HEK293 (cell line): Measurements from ENCODE around the gene SETD1B.

Source experiments
- CTCF ChIA-PET: fragments of 350-600 bp; formaldehyde crosslinking; extraction: SDS; loops from one replicate; lab custom pipeline; 2021; ENCODE audit warnings: antibody characterized with exemption; lab: Yijun Ruan, JAX
- POLR2A ChIA-PET: fragments of 300-600 bp; formaldehyde crosslinking; extraction: SDS; loops from one replicate; lab custom pipeline; 2020; ENCODE audit warnings: antibody characterized with exemption, inconsistent platforms; lab: Yijun Ruan, JAX
- H3K27ac ChIP-seq: fragments of 200-500 bp; sonication (Bioruptor generic); 2 replicates; pipeline ENCODE4 v1.5.1; 2014; ENCODE audit warnings: low read depth, low read length, control low read depth, inconsistent platforms; ENCODE audit errors: extremely low read depth
- H3K36me3 ChIP-seq, 2 experiments: fragments of 200-500 bp in 1 of 2; sonication (Bioruptor generic) in 1 of 2; 1 replicate in 1 of 2; 2 replicates in 1 of 2; pipeline ENCODE4 v1.5.1; 2014 to 2017; ENCODE audit warnings: inconsistent platforms in 2 of 2, low read length in 2 of 2; ENCODE audit not compliant: control insufficient read depth in 2 of 2, insufficient read depth in 1 of 2
- H3K4me1 ChIP-seq: fragments of 200-500 bp; sonication (Bioruptor generic); 2 replicates; pipeline ENCODE4 v1.5.1; 2014; ENCODE audit warnings: mild to moderate bottlenecking, low read length, inconsistent platforms; ENCODE audit not compliant: control insufficient read depth, insufficient read depth
- H3K4me3 ChIP-seq: 2 replicates; pipeline ENCODE4 v1.5.1; 2011; ENCODE audit warnings: low read depth, mild to moderate bottlenecking, control low read depth, low read length, moderate library complexity
- H3K9me3 ChIP-seq: fragments of 200-500 bp; sonication (Bioruptor generic); 2 replicates; pipeline ENCODE4 v1.5.1; 2014; ENCODE audit warnings: low read depth, low read length, inconsistent platforms; ENCODE audit not compliant: control insufficient read depth, insufficient read depth
- KLF10 ChIP-seq: fragments of 450-650 bp; IDR thresholded peaks from 2 replicates; pipeline ENCODE4 v1.5.1; 2018; ENCODE audit warnings: missing biosample characterization, mild to moderate bottlenecking, missing genetic modification characterization
- KLF9 ChIP-seq: fragments of 450-650 bp; formaldehyde crosslinking; IDR thresholded peaks from 2 replicates; pipeline ENCODE4 v1.5.1; 2016; ENCODE audit warnings: missing biosample characterization, missing genetic modification characterization, low read depth
- PRDM1 ChIP-seq: fragments of 450-650 bp; formaldehyde crosslinking; IDR thresholded peaks from 2 replicates; pipeline ENCODE4; 2016; ENCODE audit warnings: missing biosample characterization, missing genetic modification characterization
- ZBTB21 ChIP-seq: fragments of 450-650 bp; formaldehyde crosslinking; IDR thresholded peaks from 2 replicates; pipeline ENCODE4 v1.5.1; 2017; ENCODE audit warnings: missing biosample characterization, missing genetic modification characterization
- ZNF112 ChIP-seq: fragments of 450-650 bp; formaldehyde crosslinking; IDR thresholded peaks from 2 replicates; pipeline ENCODE4 v1.5.0; 2017; ENCODE audit warnings: missing biosample characterization, missing genetic modification characterization
- ZNF341 ChIP-seq: fragments of 450-650 bp; formaldehyde crosslinking; IDR thresholded peaks from 2 replicates; pipeline ENCODE4; 2016; ENCODE audit warnings: low read depth, missing biosample characterization, missing genetic modification characterization
- ZNF391 ChIP-seq: fragments of 450-650 bp; formaldehyde crosslinking; IDR thresholded peaks from 2 replicates; pipeline ENCODE4 v1.5.1; 2016; ENCODE audit warnings: low read depth, missing biosample characterization, missing genetic modification characterization, borderline replicate concordance
- ZNF404 ChIP-seq: fragments of 450-650 bp; formaldehyde crosslinking; IDR thresholded peaks from 2 replicates; pipeline ENCODE4 v1.5.1; 2017; ENCODE audit warnings: missing biosample characterization, missing genetic modification characterization
- ZNF600 ChIP-seq: fragments of 450-650 bp; formaldehyde crosslinking; IDR thresholded peaks from 2 replicates; pipeline ENCODE4 v1.5.1; 2016; ENCODE audit warnings: missing biosample characterization, missing genetic modification characterization
- ZNF626 ChIP-seq: fragments of 450-650 bp; sonication (Bioruptor Pico); formaldehyde crosslinking; IDR thresholded peaks from 2 replicates; pipeline ENCODE4 v1.5.1; 2018; ENCODE audit warnings: missing biosample characterization, missing genetic modification characterization, inconsistent platforms
- ZXDB ChIP-seq: fragments of 450-650 bp; formaldehyde crosslinking; IDR thresholded peaks from 2 replicates; pipeline ENCODE4 v1.5.1; 2016; ENCODE audit warnings: missing biosample characterization, missing genetic modification characterization
- TF ChIP-seq, protein P1 (sequence below): fragments of 450-650 bp; formaldehyde crosslinking; IDR thresholded peaks from 2 replicates; pipeline ENCODE4 v1.5.1; 2016; ENCODE audit warnings: missing biosample characterization, missing genetic modification characterization
- TF ChIP-seq, protein P2 (sequence below): fragments of 450-650 bp; formaldehyde crosslinking; IDR thresholded peaks from 2 replicates; pipeline ENCODE4 v1.5.1; 2017; ENCODE audit warnings: missing biosample characterization, mild to moderate bottlenecking, missing genetic modification characterization, moderate library complexity
- TF ChIP-seq, protein P3 (sequence below): fragments of 450-650 bp; formaldehyde crosslinking; conservative IDR thresholded peaks from 2 replicates; pipeline ENCODE4 v1.5.1; 2016; ENCODE audit warnings: low read depth, missing biosample characterization, missing genetic modification characterization
- TF ChIP-seq, protein P4 (sequence below): fragments of 450-650 bp; formaldehyde crosslinking; IDR thresholded peaks from 2 replicates; pipeline ENCODE4 v1.5.1; 2016; ENCODE audit warnings: missing biosample characterization, missing genetic modification characterization

SETD1B gene

DNA sequence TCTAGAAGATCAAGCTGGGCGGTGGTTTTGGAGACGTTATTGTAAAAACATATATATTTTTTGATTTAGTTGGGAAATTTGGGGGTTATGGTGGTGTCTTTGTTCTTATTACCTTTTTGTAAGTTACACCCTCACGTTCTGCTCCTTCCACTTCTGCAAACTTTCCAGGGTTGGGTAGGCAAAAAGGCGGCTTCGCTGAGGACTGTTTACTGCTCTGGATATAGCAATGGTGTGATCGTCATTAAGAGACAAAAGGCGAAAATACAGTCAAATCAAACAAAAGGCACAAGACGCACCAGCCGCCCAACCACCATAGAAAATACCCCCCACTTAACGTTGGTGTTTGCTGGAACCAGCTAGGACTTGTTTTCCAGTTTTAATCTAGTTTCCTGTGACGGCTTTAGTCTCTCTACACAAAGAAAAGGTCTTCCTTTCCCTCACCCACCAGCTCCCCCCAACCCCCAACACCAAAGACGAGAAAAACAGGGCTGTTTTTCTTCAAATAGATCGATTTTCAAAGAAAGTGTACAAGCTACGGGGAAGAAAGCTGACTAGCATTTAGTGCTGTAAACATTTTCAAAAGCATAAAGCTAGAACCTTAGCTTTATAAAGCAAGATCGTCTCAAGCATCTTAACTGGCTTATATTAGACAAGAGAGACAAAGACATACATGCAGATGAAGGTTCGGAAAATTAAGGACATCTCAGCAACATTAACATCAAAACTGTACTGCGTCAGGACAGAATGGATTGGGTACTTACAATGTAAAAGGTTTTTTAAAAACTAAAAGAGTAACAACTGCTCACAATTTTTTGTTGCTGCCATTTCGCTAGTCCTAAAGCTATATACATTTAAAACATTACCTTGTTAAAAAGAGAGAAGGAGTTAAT lies 2.0 kb upstream of the SETD1B start:
- H3K36me3 ChIP-seq, result peaks cover 0 to 16% of the 10 kb centered on the region in 2 experiments; a peak in 1 of 3 replicates
- TF ChIP-seq, protein P1, sequence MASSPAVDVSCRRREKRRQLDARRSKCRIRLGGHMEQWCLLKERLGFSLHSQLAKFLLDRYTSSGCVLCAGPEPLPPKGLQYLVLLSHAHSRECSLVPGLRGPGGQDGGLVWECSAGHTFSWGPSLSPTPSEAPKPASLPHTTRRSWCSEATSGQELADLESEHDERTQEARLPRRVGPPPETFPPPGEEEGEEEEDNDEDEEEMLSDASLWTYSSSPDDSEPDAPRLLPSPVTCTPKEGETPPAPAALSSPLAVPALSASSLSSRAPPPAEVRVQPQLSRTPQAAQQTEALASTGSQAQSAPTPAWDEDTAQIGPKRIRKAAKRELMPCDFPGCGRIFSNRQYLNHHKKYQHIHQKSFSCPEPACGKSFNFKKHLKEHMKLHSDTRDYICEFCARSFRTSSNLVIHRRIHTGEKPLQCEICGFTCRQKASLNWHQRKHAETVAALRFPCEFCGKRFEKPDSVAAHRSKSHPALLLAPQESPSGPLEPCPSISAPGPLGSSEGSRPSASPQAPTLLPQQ, result no peak
- TF ChIP-seq ZNF626 (tag by site-specific recombination) (no peak), ZNF404 (tag by site-specific recombination) (no peak), ZNF391 (0 out of 2 replicates have a peak, but pooled peaks have one; percentile 13), ZNF341 (no peak), ZXDB (peak; percentile 33), ZNF600 (peak; percentile 82), PRDM1 (peak; percentile 86), KLF10 (tag by site-specific recombination) (0 out of 2 replicates have a peak, but pooled peaks have one; percentile 7)
- TF ChIP-seq, protein P2, sequence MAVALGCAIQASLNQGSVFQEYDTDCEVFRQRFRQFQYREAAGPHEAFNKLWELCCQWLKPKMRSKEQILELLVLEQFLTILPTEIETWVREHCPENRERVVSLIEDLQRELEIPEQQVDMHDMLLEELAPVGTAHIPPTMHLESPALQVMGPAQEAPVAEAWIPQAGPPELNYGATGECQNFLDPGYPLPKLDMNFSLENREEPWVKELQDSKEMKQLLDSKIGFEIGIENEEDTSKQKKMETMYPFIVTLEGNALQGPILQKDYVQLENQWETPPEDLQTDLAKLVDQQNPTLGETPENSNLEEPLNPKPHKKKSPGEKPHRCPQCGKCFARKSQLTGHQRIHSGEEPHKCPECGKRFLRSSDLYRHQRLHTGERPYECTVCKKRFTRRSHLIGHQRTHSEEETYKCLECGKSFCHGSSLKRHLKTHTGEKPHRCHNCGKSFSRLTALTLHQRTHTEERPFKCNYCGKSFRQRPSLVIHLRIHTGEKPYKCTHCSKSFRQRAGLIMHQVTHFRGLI, result peak; percentile 85
- TF ChIP-seq, protein P3, sequence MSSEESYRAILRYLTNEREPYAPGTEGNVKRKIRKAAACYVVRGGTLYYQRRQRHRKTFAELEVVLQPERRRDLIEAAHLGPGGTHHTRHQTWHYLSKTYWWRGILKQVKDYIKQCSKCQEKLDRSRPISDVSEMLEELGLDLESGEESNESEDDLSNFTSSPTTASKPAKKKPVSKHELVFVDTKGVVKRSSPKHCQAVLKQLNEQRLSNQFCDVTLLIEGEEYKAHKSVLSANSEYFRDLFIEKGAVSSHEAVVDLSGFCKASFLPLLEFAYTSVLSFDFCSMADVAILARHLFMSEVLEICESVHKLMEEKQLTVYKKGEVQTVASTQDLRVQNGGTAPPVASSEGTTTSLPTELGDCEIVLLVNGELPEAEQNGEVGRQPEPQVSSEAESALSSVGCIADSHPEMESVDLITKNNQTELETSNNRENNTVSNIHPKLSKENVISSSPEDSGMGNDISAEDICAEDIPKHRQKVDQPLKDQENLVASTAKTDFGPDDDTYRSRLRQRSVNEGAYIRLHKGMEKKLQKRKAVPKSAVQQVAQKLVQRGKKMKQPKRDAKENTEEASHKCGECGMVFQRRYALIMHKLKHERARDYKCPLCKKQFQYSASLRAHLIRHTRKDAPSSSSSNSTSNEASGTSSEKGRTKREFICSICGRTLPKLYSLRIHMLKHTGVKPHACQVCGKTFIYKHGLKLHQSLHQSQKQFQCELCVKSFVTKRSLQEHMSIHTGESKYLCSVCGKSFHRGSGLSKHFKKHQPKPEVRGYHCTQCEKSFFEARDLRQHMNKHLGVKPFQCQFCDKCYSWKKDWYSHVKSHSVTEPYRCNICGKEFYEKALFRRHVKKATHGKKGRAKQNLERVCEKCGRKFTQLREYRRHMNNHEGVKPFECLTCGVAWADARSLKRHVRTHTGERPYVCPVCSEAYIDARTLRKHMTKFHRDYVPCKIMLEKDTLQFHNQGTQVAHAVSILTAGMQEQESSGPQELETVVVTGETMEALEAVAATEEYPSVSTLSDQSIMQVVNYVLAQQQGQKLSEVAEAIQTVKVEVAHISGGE (tag by site-specific recombination), result peak; percentile 31
- no peaks in the 10 kb centered on the region for H3K9me3 ChIP-seq
- peaks cover 26% of the 10 kb centered on the region for H3K4me1 ChIP-seq
- peak overlapping the region; percentile 71 for H3K4me3 ChIP-seq
- CTCF ChIA-PET, result interaction anchor here (0.5 to 15.1 kb wide), 10 partner anchors 7 to 1572 kb away, joined by 3 to 393 read pairs (median 3); partner anchors contain the start of gene RHOF
- peak overlapping the region; percentile 100 for H3K27ac ChIP-seq
- POLR2A ChIA-PET, result interaction anchor here (0.7 to 2.1 kb wide), 9 partner anchors 9 to 89 kb away, joined by 3 to 18 read pairs (median 4); partner anchors contain the start of genes PSMD9 and TMEM120B

DNA sequence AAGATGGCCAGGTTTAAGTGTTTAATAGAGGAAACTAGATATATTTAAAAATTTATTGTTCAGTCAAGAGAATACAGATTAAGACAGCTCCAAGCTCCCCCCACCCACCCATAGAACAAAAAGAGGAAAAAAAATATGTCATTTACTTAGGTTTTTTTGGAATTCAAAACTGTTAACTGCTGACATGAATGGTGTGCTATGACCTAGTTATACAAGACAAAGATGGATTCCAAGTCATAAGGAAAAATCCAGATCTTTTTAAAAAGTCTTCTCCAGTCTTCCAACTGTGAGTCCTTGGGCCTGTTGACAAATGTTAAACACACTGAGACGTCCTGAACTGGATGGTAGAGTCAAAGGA lies 1.3 kb upstream of the SETD1B start:
- peak overlapping the region; percentile 100 for H3K27ac ChIP-seq
- TF ChIP-seq, protein P4, sequence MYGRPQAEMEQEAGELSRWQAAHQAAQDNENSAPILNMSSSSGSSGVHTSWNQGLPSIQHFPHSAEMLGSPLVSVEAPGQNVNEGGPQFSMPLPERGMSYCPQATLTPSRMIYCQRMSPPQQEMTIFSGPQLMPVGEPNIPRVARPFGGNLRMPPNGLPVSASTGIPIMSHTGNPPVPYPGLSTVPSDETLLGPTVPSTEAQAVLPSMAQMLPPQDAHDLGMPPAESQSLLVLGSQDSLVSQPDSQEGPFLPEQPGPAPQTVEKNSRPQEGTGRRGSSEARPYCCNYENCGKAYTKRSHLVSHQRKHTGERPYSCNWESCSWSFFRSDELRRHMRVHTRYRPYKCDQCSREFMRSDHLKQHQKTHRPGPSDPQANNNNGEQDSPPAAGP (tag by site-specific recombination), result no peak
- TF ChIP-seq KLF9 (tag by site-specific recombination), result 0 out of 2 replicates have a peak, but pooled peaks have one; percentile 26
- TF ChIP-seq ZNF112 (tag by site-specific recombination), result no peak
- 0 out of 2 replicates have a peak, but pooled peaks have one; percentile 20 for TF ChIP-seq ZBTB21 (tag by site-specific recombination)
- ChIA-PET CTCF (interaction anchor here (0.6 to 15.1 kb wide), 10 partner anchors 8 to 309 kb away, joined by 3 to 393 read pairs (median 4); partner anchors contain the start of gene RHOF), POLR2A (interaction anchor here (0.7 to 2.1 kb wide), 12 partner anchors 8 to 116 kb away, joined by 3 to 18 read pairs (median 4); partner anchors contain the start of genes RHOF and TMEM120B)
- no peaks in the 10 kb centered on the region for H3K9me3 ChIP-seq
- peaks cover 23% of the 10 kb centered on the region for H3K4me1 ChIP-seq
- peak overlapping the region; percentile 71 for H3K4me3 ChIP-seq
- peaks cover 0 to 20% of the 10 kb centered on the region in 2 experiments; a peak in 1 of 3 replicates for H3K36me3 ChIP-seq
